ENCODE measurements around the gene PEA15.

- TF ChIP-seq ISL1 (CRISPR knock-in tag; IDR thresholded peaks at IDR 0.05): no peak
- no peak for TF ChIP-seq ZNF565 (CRISPR knock-in tag; conservative IDR thresholded peaks at IDR 0.05; ENCODE audit: low read depth)
- no peak for TF ChIP-seq SNAI2 (CRISPR knock-in tag; IDR thresholded peaks at IDR 0.05)
- TF ChIP-seq PPARA (CRISPR knock-in tag; IDR thresholded peaks at IDR 0.05; ENCODE audit: borderline replicate concordance): no peak
- TF ChIP-seq ZFP3 (CRISPR knock-in tag; IDR thresholded peaks at IDR 0.05): no peak
- no peak for TF ChIP-seq ESRRG (CRISPR knock-in tag; IDR thresholded peaks at IDR 0.05)
- no peak for TF ChIP-seq TSHZ2 (CRISPR knock-in tag; IDR thresholded peaks at IDR 0.05)
- no peak for TF ChIP-seq ZNF70 (CRISPR knock-in tag; IDR thresholded peaks at IDR 0.05)
- TF ChIP-seq PATZ1 (CRISPR knock-in tag; IDR thresholded peaks at IDR 0.05; ENCODE audit: borderline replicate concordance): no peak
- no peak for TF ChIP-seq GLIS3 (CRISPR knock-in tag; IDR thresholded peaks at IDR 0.05)
- TF ChIP-seq, protein P1, sequence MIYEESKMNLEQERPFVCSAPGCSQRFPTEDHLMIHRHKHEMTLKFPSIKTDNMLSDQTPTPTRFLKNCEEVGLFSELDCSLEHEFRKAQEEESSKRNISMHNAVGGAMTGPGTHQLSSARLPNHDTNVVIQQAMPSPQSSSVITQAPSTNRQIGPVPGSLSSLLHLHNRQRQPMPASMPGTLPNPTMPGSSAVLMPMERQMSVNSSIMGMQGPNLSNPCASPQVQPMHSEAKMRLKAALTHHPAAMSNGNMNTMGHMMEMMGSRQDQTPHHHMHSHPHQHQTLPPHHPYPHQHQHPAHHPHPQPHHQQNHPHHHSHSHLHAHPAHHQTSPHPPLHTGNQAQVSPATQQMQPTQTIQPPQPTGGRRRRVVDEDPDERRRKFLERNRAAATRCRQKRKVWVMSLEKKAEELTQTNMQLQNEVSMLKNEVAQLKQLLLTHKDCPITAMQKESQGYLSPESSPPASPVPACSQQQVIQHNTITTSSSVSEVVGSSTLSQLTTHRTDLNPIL (CRISPR knock-in tag; IDR thresholded peaks at IDR 0.05; ENCODE audit: low read depth): no peak
Measured at GRCh38 chr1:160200786-160201185, 4.4 kb upstream of the PEA15 start.
